GM20000 (cell line): ENCODE data around the gene MAP2K5.

Source experiments
- DNase-seq: peaks from one replicate; pipeline ENCODE4 v3.0.0; 2012; ENCODE audit warnings: low spot score
- CTCF ChIP-seq: IDR thresholded peaks from 2 replicates; pipeline ENCODE4 v1.5.1; 2012; ENCODE audit warnings: mild to moderate bottlenecking, control low read depth; ENCODE audit errors: extremely low read depth, missing control alignments

Gene MAP2K5

GRCh38 chr15:67674983-67675382 lies 132.5 kb downstream of the MAP2K5 start:
- DNase-seq, result no peak
- TF ChIP-seq CTCF, result no peak

DNA sequence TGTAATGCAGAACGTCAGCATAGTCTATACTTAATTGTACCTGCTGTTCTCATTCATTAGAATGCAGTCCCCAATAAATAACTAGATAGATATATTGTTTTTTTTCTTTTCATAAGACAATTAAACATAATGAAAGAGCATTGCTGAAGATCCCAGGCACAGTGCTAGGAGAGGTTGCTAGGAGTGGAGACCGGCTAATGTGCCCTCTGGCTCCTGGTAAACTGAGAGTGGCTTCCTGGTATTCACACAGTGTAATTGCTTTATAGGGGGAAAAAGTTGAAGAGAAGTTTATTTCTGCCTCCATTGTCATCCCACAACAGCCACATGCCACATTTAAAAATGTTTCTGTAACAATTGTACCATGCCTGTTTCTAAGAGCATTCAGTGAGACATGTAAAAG lies 135.6 kb downstream of the MAP2K5 start:
- TF ChIP-seq CTCF, result no peak
- no peak for DNase-seq

- no peak for DNase-seq
- TF ChIP-seq CTCF, result no peak
These were observed 136.5 kb downstream of the MAP2K5 start for GRCh38 chr15:67678993-67679392.

DNA sequence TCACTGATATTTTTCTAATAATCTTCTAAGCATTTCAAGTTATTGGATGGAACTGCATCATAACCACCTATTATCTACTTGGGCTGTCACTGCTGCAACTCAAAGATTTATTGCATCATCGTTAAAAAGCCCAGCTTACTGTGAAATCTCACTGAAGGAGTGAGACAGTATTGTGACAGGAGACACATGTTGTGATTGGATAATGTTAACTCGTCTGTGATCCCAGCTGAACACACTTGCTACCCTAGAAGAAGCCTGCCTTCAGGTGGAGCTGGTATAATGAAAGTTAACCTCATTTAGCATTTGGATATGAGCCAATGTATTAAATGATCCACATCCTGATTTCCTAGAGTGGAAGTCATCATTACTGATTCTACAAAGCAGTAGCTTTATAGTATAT lies 138.1 kb downstream of the MAP2K5 start:
- no peak for TF ChIP-seq CTCF
- no peak for DNase-seq

DNA sequence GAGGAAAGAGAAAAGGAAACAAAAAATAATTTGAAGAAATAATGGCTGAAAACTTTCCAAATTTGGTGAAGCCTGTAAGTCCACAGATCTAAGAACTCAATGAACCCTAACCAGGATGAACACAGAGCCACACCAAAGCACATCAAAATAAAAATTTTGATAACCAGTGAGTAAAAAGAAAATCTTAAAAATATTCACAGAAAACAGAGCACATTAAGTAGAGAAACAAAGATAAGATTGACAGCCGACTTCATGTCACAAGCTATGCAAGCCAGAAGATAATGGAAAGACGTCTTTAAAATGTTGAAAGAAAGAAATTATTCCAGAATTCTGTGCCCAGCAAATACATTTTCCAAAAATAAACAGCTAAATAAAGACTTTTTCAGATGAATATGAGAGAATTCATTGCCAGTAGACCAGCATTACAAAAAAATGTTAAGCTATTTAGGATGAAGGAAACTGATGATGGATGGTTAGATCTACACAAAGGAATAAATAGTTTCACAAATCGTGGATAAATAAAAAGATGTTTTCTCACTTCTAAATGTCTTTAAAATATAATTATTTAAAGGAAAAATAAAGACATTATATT lies 142.6 kb downstream of the MAP2K5 start:
- no peak for DNase-seq

GRCh38 chr15:67685716-67686115 lies 143.2 kb downstream of the MAP2K5 start:
- no peak for TF ChIP-seq CTCF
- no peak for DNase-seq

More for the DNA sequence above, 142.6 kb downstream of the MAP2K5 start:
- TF ChIP-seq CTCF, result no peak

DNA sequence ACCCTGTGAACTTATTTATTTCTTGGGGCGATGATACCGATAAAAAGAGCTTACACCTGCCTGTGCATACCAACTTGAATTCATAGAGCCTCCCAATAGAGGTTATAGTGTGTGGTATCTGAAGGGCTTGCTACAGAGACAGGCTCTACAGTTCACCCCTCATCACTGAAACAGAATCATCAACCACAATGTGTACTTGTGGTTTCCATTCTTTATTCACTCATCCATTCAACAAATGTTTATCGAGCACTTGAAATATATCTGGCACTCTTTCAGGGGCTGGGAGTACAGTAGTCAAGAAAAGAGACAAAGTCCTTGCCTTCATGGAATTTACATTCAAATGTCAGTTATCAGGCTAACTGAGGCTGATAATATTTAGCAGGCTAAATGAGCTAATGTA lies 148.4 kb downstream of the MAP2K5 start:
- no peak for TF ChIP-seq CTCF
- DNase-seq, result no peak
